ENCODE measurements around the gene ARL10. TPM values are rescaled to one million over a fixed set of nuclear protein-coding genes. Genes with fewer than 3 reads are reported as not detected.

Gene ARL10
- total RNA-seq, 2 donors from 2014 or later = 4.0 to 5.8 TPM

GRCh38 chr5:176359658-176360057, 5.6 kb upstream of the ARL10 start:
- Histone ChIP-seq H3K27ac (no peak overlapping the region), H3K9me3 (no peaks in the 10 kb centered on the region), H3K27me3 (no peaks in the 10 kb centered on the region), H3K4me1 (peaks cover 0 to 26% of the 10 kb centered on the region in 2 donors), H3K4me3 (no peak overlapping the region), H3K36me3 (peaks cover 26% of the 10 kb centered on the region)
- DNase-seq (ENCODE audit: low spot score) = no peak
- TF ChIP-seq CTCF (IDR thresholded peaks at IDR 0.05) = no peak

GRCh38 chr5:176360894-176361436, 4.3 kb upstream of the ARL10 start:
- no peak for DNase-seq (ENCODE audit: low spot score)
- H3K4me3 ChIP-seq = peak overlapping the region; percentile 78 to 99
- peak overlapping the region; percentile 89 to 91 for H3K27ac ChIP-seq
- H3K4me1 ChIP-seq = peaks cover 0 to 32% of the 10 kb centered on the region in 2 donors
- H3K9me3 ChIP-seq = no peaks in the 10 kb centered on the region
- H3K27me3 ChIP-seq = no peaks in the 10 kb centered on the region
- no peak for TF ChIP-seq CTCF (IDR thresholded peaks at IDR 0.05)
- peaks cover 12% of the 10 kb centered on the region for H3K36me3 ChIP-seq

- Histone ChIP-seq H3K36me3 (peaks cover 12% of the 10 kb centered on the region), H3K4me1 (peaks cover 0 to 38% of the 10 kb centered on the region in 2 donors), H3K9me3 (no peaks in the 10 kb centered on the region), H3K4me3 (peak within 1 kb of the TSS; percentile 78 to 99), H3K27me3 (no peaks in the 10 kb centered on the region), H3K27ac (peak within 1 kb of the TSS; percentile 89 to 91)
- peak in 1 of 2 donors; percentile 58 for TF ChIP-seq CTCF (IDR thresholded peaks at IDR 0.05)
- DNase-seq (ENCODE audit: low spot score) = peak; percentile 95
Measured at GRCh38 chr5:176361437-176362232, 3.7 kb upstream of the ARL10 start, which contains the start of gene KIAA1191. Gene KIAA1191 (minus strand): TSS chr5:176361764. CDS start chr5:176359508, 2,256 bp downstream.

- Histone ChIP-seq H3K27ac (peak overlapping the region; percentile 89 to 91), H3K4me3 (peak overlapping the region; percentile 78 to 99), H3K27me3 (no peaks in the 10 kb centered on the region), H3K4me1 (peaks cover 0 to 38% of the 10 kb centered on the region in 2 donors), H3K36me3 (peaks cover 12% of the 10 kb centered on the region), H3K9me3 (no peaks in the 10 kb centered on the region)
- no peak for TF ChIP-seq CTCF (IDR thresholded peaks at IDR 0.05)
- no peak for DNase-seq (ENCODE audit: low spot score)
Measured at GRCh38 chr5:176362233-176362490, 3.1 kb upstream of the ARL10 start.

GRCh38 chr5:176364765-176365350, 429 bp upstream of the ARL10 start:
- no peaks in the 10 kb centered on the region for H3K27me3 ChIP-seq
- peaks cover 0 to 35% of the 10 kb centered on the region in 2 donors for H3K4me1 ChIP-seq
- H3K36me3 ChIP-seq = peaks cover 17% of the 10 kb centered on the region
- H3K27ac ChIP-seq = peak overlapping the region; percentile 75 to 88
- no peaks in the 10 kb centered on the region for H3K9me3 ChIP-seq
- DNase-seq (ENCODE audit: low spot score) = no peak
- H3K4me3 ChIP-seq = peak overlapping the region; percentile 60 to 71
- TF ChIP-seq CTCF (IDR thresholded peaks at IDR 0.05) = no peak
